RWPE2 (cell line): ENCODE results near the gene TMEM221.

ENCODE experiments used
- ATAC-seq: fragments of 200-7000 bp; cut with Tn5 transposase; 3 replicates; pipeline ENCODE4 v1.9.1; 2021; ENCODE audit warnings: low read depth
- DNase-seq: peaks from one replicate; pipeline ENCODE4 v3.0.0-alpha.2; 2020; ENCODE audit warnings: low spot score
- H3K27ac ChIP-seq: fragments of 450-650 bp; 2 replicates; pipeline ENCODE4 v1.5.1; 2017; ENCODE audit warnings: mild to moderate bottlenecking; ENCODE audit not compliant: poor library complexity, severe bottlenecking
- H3K27me3 ChIP-seq: fragments of 250-450 bp; sonication (Bioruptor Pico); 2 replicates; pipeline ENCODE4 v1.5.1; 2021; ENCODE audit warnings: mild to moderate bottlenecking, moderate library complexity; ENCODE audit not compliant: insufficient read depth, poor library complexity, severe bottlenecking
- H3K36me3 ChIP-seq: fragments of 250-450 bp; sonication (Bioruptor Pico); 2 replicates; pipeline ENCODE4 v1.5.1; 2020; ENCODE audit warnings: low read depth, mild to moderate bottlenecking, moderate library complexity
- H3K4me1 ChIP-seq: fragments of 250-450 bp; sonication (Bioruptor Pico); 2 replicates; pipeline ENCODE4 v1.5.1; 2021; ENCODE audit warnings: mild to moderate bottlenecking, moderate library complexity; ENCODE audit not compliant: insufficient read depth, poor library complexity, severe bottlenecking
- H3K4me3 ChIP-seq: fragments of 250-450 bp; sonication (Bioruptor Pico); 2 replicates; pipeline ENCODE4 v1.5.1; 2021; ENCODE audit warnings: mild to moderate bottlenecking, moderate library complexity; ENCODE audit not compliant: severe bottlenecking
- H3K9me3 ChIP-seq: fragments of 250-450 bp; sonication (Bioruptor Pico); 2 replicates; pipeline ENCODE4 v1.5.1; 2021; ENCODE audit warnings: mild to moderate bottlenecking, moderate library complexity; ENCODE audit not compliant: severe bottlenecking
- CTCF ChIP-seq: fragments of 450-650 bp; IDR thresholded peaks from one replicate; pipeline ENCODE4 v1.5.1; 2017; ENCODE audit warnings: mild to moderate bottlenecking, moderate library complexity; ENCODE audit not compliant: poor library complexity, severe bottlenecking

The TMEM221 gene

GRCh38 chr19:17455308-17456123 is 7.0 kb upstream of the TMEM221 start:
- Histone ChIP-seq H3K4me3 (no peak overlapping the region), H3K27ac (no peak overlapping the region), H3K4me1 (peaks cover 6% of the 10 kb centered on the region), H3K36me3 (no peaks in the 10 kb centered on the region), H3K27me3 (peaks cover 15% of the 10 kb centered on the region), H3K9me3 (no peaks in the 10 kb centered on the region)
- TF ChIP-seq CTCF = no peak
- no peak for DNase-seq
- peak; percentile 32 for ATAC-seq

- Histone ChIP-seq H3K27ac (no peak overlapping the region), H3K27me3 (peaks cover 15% of the 10 kb centered on the region), H3K9me3 (no peaks in the 10 kb centered on the region), H3K36me3 (no peaks in the 10 kb centered on the region), H3K4me1 (peaks cover 6% of the 10 kb centered on the region), H3K4me3 (no peak overlapping the region)
- DNase-seq = no peak
- TF ChIP-seq CTCF = no peak
- ATAC-seq = no peak
Observed at GRCh38 chr19:17454576-17455071, 6.2 kb upstream of the TMEM221 start.

GRCh38 chr19:17451820-17452219 is 3.4 kb upstream of the TMEM221 start:
- ATAC-seq = no peak
- H3K27me3 ChIP-seq = peaks cover 19% of the 10 kb centered on the region
- DNase-seq = no peak

GRCh38 chr19:17450264-17451075 is 2.0 kb upstream of the TMEM221 start:
- Histone ChIP-seq H3K36me3 (no peaks in the 10 kb centered on the region), H3K27me3 (peaks cover 13% of the 10 kb centered on the region), H3K27ac (peak overlapping the region; percentile 76), H3K9me3 (no peaks in the 10 kb centered on the region), H3K4me3 (no peak overlapping the region), H3K4me1 (peaks cover 6% of the 10 kb centered on the region)
- peak; percentile 87 for ATAC-seq
- TF ChIP-seq CTCF = no peak
- peak; percentile 85 for DNase-seq

More at GRCh38 chr19:17451820-17452219, 3.4 kb upstream of the TMEM221 start:
- peak overlapping the region; percentile 76 for H3K27ac ChIP-seq
- no peak for TF ChIP-seq CTCF
- peaks cover 6% of the 10 kb centered on the region for H3K4me1 ChIP-seq
- H3K4me3 ChIP-seq = no peak overlapping the region
- no peaks in the 10 kb centered on the region for H3K9me3 ChIP-seq
- H3K36me3 ChIP-seq = no peaks in the 10 kb centered on the region
